AG09319 (cell line): ENCODE data around the gene DAGLA.

ENCODE experiments used
- DNase-seq: peaks from one replicate; pipeline ENCODE4 v3.0.0-alpha.2; 2010; ENCODE audit warnings: low read depth; ENCODE audit errors: extremely low read depth
- TF ChIP-seq, protein P1 (sequence below): IDR thresholded peaks from 2 replicates; pipeline ENCODE4 v1.5.1; 2011; ENCODE audit warnings: low read depth, mild to moderate bottlenecking, inconsistent platforms, low read length, moderate library complexity

DAGLA gene

DNA sequence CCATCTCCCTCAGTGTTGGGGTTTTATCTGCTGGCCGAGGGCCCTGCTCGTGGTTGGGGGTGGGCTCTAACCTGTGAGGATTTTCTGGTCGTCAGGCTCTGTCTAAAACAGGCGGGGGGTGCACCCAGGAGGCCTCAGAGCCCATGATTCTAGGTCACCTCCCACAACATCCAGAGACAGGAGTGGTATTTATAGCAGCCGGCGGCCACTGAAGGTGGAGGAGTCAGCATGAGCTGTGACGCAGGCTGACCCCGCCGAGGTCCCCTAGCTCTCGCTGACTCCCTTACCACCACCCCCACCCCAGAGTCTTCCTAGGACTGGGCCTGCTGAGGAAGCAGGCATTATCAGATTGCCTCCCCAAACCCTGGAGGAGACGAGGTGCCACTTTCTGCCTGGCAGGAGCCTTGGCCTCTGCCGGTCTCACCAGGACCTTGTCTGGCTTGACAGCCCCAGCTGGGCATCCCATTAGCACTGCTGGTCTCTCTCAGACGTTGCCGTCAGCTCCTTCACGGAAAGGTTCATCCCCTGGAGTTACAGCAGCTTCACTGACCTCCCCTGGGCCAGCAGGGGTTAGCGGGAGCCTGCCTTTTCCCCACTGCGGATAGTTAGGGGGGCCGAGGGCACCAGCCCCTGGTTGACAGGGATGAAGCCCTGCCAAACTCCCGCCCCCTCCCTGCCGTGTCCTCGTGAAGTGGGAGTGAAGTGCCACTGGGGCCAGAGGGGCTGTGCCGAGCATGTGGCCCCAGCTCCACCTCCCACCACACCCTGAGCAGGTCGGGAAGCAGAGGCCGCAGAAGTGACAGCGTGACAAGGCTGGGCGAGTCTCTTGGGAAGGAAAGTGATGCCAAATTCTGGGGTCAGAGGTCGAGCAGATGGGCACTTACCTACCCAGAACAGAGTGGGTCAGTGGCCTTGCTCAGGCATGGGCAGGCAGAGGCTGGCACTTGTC, 26.5 kb downstream of the DAGLA start:
- no peak for DNase-seq
- TF ChIP-seq, protein P1, sequence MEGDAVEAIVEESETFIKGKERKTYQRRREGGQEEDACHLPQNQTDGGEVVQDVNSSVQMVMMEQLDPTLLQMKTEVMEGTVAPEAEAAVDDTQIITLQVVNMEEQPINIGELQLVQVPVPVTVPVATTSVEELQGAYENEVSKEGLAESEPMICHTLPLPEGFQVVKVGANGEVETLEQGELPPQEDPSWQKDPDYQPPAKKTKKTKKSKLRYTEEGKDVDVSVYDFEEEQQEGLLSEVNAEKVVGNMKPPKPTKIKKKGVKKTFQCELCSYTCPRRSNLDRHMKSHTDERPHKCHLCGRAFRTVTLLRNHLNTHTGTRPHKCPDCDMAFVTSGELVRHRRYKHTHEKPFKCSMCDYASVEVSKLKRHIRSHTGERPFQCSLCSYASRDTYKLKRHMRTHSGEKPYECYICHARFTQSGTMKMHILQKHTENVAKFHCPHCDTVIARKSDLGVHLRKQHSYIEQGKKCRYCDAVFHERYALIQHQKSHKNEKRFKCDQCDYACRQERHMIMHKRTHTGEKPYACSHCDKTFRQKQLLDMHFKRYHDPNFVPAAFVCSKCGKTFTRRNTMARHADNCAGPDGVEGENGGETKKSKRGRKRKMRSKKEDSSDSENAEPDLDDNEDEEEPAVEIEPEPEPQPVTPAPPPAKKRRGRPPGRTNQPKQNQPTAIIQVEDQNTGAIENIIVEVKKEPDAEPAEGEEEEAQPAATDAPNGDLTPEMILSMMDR, result no peak

DNA sequence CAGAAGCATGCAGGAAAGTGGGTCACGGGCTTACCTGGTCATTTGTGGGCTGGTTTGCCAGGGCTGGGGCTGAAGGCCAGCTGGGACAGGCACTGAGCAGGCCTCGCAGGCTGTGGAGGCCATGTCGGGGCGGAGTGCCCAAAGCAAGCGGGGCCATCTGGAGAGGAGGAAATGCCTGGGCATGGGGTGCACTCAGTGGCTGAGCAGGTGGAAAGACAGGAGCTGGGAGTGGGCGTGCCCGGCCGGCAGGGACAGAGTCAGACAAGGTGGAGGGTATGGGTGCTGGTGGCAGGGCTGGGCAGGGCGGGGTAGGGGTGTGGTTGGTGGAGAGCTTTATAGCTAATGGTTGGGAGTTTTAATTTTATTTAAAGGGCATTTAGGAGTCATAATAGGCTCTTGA, 27.4 kb downstream of the DAGLA start:
- TF ChIP-seq, protein P1, result no peak
- DNase-seq, result no peak

DNA sequence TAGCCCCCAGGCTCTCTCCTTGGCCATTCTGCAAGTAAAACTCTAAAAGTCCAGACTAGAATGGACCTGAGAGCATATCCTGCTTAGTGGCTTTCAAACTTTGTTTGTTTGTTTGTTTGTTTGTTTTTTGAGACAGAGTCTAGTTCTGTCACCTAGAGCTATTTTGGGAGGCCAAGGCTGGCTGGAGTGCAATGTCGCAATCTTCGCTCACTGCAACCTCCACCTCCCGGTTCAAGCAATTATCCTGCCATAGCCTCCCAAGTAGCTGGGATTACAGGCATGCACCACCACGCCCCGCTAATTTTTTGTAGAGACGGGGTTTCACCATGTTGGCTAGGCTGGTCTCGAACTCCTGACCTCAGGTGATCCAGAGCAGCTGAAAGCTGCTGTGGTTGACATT, 28.9 kb downstream of the DAGLA start:
- TF ChIP-seq, protein P1, result no peak
- DNase-seq, result no peak

DNA sequence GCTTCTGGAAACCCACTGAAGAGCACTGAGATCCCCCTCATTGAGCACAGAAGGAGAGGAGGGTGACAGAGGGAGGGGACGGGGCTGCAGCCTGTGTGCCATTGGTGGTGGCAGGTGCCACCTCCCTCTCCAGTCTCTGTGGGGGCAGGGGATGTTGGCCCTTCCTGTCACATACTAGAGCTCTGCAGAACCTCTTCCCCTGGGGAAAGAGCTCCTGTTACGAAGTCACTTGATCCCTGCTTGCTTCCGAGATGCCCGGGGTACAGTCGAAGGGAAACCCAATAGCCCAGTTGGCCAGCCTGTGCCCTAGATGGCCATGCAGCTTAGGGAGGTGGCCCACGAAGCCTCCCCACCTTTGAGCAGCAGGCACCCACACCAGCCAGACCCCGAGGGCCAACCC, 29.4 kb downstream of the DAGLA start:
- DNase-seq, result no peak
- TF ChIP-seq, protein P1, result no peak

DNA sequence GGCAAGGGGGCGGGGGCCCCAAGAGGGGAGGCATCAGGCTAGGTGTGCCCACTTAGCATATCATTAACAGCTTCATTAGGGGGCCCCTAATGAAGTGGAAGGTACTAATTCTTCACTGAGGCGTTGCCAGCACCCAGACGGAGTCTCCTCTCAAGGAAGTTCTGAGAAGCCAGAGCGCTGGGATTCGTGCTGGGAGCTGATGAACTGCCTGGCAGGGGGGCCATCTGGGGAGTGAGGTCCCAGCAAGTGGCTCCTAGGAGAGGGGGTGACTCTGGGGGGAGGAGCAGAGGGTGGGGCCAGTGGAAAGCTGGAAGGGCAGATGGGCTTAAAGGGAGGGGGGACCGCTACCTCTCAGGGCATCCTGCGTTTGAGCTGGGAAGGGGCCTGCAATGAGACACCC, 29.8 kb downstream of the DAGLA start:
- no peak for DNase-seq
- TF ChIP-seq, protein P1, result no peak

DNA sequence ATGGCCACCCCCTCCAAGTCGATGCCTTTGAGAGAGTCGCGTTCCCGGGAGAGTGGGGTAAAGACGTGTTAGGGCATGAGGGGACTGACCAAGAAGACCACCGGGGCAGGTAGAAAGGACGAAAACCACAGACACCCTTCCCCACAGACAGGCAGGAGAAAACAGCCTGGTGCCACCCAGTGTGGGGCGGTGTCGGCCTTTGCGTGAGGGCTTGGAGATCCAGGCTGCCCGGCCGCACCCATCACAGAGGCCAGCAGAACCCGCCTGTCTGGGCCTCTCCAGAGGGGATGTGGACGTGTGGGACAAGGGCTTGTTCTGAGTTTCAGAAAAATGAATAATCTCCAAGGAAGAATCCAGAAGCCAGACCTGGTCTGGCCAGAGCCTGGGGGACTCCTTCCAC, 30.8 kb downstream of the DAGLA start:
- TF ChIP-seq, protein P1, result no peak
- DNase-seq, result no peak

DNA sequence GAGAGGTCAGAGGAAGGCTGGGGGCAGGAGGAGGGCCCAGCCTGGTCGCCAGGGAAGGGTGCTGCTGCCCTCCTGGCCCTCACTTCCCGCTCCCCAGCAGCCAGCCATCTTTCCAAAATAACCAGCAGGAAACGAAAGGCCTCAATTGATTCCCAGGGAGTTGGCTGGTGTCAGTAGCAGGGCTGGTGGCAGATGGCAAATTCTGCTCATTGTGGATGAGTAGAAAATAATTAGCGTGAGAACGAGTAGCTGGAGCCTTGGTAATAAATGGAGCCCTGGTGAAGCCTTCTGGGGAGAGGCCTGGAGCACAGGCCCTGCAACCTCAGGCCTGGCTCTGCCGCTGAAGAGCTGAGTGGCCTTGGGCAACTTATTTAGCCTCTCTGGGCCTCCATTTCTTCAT, 31.3 kb downstream of the DAGLA start:
- DNase-seq, result no peak
- TF ChIP-seq, protein P1, result no peak
